Uterus (tissue), 4 donors: ENCODE data around the gene PIM1. TPM values are rescaled to one million over a fixed set of nuclear protein-coding genes. Genes with fewer than 3 reads are reported as not detected.
"Not testable (repeated sequence)": the region's sequence is repeated elsewhere in the genome, so short reads cannot be mapped to it uniquely, and the experiment has no call there.

Experiments used
- DNase-seq, 2 donors: peaks; one replicate each; pipeline ENCODE4 v3.0.0-alpha.2; 2019 to 2020
- H3K27ac ChIP-seq, 2 donors: fragments of 200-600 bp; sonication (generic); 1 replicate in 1 of 2; 2 replicates in 1 of 2; pipeline ENCODE4 v1.5.1; 2016 to 2018
- H3K27me3 ChIP-seq, 2 donors: fragments of 200-600 bp; sonication (generic); one replicate each; pipeline ENCODE4 v1.5.1; 2018 to 2019; ENCODE audit warnings: control low read depth in 1 of 2
- H3K36me3 ChIP-seq, 2 donors: fragments of 200-600 bp; sonication (generic); one replicate each; pipeline ENCODE4 v1.5.1; 2019; ENCODE audit warnings: control low read depth in 1 of 2
- H3K4me1 ChIP-seq, 2 donors: fragments of 200-600 bp; sonication (generic); one replicate each; pipeline ENCODE4 v1.5.1; 2018 to 2019; ENCODE audit warnings: control low read depth in 1 of 2
- H3K4me3 ChIP-seq, 2 donors: fragments of 200-600 bp; sonication (generic); 1 replicate in 1 of 2; 2 replicates in 1 of 2; pipeline ENCODE4 v1.5.1; 2018 to 2019; ENCODE audit warnings: mild to moderate bottlenecking in 1 of 2
- H3K9me3 ChIP-seq, 2 donors: fragments of 200-600 bp; sonication (generic); one replicate each; pipeline ENCODE4 v1.5.1; 2019; ENCODE audit warnings: control low read depth in 1 of 2
- POLR2A ChIP-seq, 2 donors: fragments of 450-650 bp; IDR thresholded peaks; one replicate each; pipeline ENCODE4 v1.6.1; 2016; ENCODE audit warnings: antibody characterized with exemption in 2 of 2, mild to moderate bottlenecking in 1 of 2, moderate library complexity in 1 of 2
- intact Hi-C: fragments of 100-400 bp; cut with DNase I; formaldehyde crosslinking; loops from one replicate; pipeline ENCODE4 v1.15.1; 2023; ENCODE audit warnings: low total_unique reads
- total RNA-seq, 4 donors: library from RNA; depleted of rRNA in 3 of 4; stranded (reverse); fragments of >200 nt in 3 of 4; gene quantifications; one replicate each; pipeline versions ENCODE4 v1.1.0 to v1.2.4, GENCODE V29; 2014 to 2023
- TF ChIP-seq, protein P1 (sequence below), 4 experiments: fragments of 200-600 bp in 2 of 4; fragments of 450-650 bp in 2 of 4; sonication (generic) in 2 of 4; IDR thresholded peaks; one replicate each; pipeline ENCODE4 v1.5.1; 2016 to 2019; ENCODE audit warnings: antibody characterized with exemption in 4 of 4, mild to moderate bottlenecking in 2 of 4, moderate library complexity in 1 of 4
- donor health status: DM: yes; HTN: yes; CAD: no.

The PIM1 gene
- total RNA-seq, 4 donors from 2014 or later, result 2.0 to 44.5 (median 28.8) TPM

GRCh38 chr6:37187321-37188022 lies 17.5 kb downstream of the PIM1 start:
- TF ChIP-seq, protein P1, sequence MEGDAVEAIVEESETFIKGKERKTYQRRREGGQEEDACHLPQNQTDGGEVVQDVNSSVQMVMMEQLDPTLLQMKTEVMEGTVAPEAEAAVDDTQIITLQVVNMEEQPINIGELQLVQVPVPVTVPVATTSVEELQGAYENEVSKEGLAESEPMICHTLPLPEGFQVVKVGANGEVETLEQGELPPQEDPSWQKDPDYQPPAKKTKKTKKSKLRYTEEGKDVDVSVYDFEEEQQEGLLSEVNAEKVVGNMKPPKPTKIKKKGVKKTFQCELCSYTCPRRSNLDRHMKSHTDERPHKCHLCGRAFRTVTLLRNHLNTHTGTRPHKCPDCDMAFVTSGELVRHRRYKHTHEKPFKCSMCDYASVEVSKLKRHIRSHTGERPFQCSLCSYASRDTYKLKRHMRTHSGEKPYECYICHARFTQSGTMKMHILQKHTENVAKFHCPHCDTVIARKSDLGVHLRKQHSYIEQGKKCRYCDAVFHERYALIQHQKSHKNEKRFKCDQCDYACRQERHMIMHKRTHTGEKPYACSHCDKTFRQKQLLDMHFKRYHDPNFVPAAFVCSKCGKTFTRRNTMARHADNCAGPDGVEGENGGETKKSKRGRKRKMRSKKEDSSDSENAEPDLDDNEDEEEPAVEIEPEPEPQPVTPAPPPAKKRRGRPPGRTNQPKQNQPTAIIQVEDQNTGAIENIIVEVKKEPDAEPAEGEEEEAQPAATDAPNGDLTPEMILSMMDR (IDR thresholded peaks at IDR 0.05), result no peak
- TF ChIP-seq POLR2A (IDR thresholded peaks at IDR 0.05), result no peak
- intact Hi-C loops, result no loop called here
- Histone ChIP-seq H3K36me3 (no peaks in the 10 kb centered on the region), H3K27ac (no peak overlapping the region), H3K4me3 (no peak overlapping the region), H3K9me3 (no peaks in the 10 kb centered on the region), H3K27me3 (no peaks in the 10 kb centered on the region), H3K4me1 (no peaks in the 10 kb centered on the region)
- DNase-seq, result no peak

- no peak for DNase-seq
- no peak for TF ChIP-seq POLR2A (IDR thresholded peaks at IDR 0.05)
- TF ChIP-seq, protein P1 (IDR thresholded peaks at IDR 0.05), result no peak
- no peaks in the 10 kb centered on the region for H3K27me3 ChIP-seq
- no peaks in the 10 kb centered on the region for H3K9me3 ChIP-seq
- no peaks in the 10 kb centered on the region for H3K36me3 ChIP-seq
- no peak overlapping the region for H3K27ac ChIP-seq
- intact Hi-C loops, result no loop called here
- no peak overlapping the region for H3K4me3 ChIP-seq
- H3K4me1 ChIP-seq, result no peaks in the 10 kb centered on the region
Observed at GRCh38 chr6:37188962-37189510, 19.1 kb downstream of the PIM1 start.

DNA sequence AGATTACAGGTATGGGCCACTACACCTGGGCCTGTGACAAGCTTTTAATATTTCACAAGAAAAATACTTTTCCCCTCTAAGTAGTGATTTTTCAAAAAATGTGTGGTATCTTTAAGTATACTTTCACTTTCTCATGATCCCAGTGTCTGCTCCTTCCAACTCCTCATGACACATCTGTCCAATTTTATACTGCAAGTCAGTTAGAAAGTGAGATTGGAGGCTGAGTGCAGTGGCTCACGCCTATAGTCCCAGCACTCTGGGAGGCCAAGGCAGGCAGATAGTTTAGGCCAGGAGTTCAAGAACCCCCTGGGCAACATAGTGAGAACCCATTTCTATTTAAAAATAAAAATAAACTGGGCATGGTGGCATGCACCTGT lies 20.2 kb downstream of the PIM1 start:
- Histone ChIP-seq H3K27me3 (no peaks in the 10 kb centered on the region), H3K9me3 (no peaks in the 10 kb centered on the region), H3K4me3 (no peak overlapping the region), H3K4me1 (no peaks in the 10 kb centered on the region), H3K36me3 (no peaks in the 10 kb centered on the region), H3K27ac (no peak overlapping the region)
- no peak for DNase-seq
- intact Hi-C loops, result no loop called here
- TF ChIP-seq POLR2A (IDR thresholded peaks at IDR 0.05), result no peak
- TF ChIP-seq, protein P1 (IDR thresholded peaks at IDR 0.05), result no peak

DNA sequence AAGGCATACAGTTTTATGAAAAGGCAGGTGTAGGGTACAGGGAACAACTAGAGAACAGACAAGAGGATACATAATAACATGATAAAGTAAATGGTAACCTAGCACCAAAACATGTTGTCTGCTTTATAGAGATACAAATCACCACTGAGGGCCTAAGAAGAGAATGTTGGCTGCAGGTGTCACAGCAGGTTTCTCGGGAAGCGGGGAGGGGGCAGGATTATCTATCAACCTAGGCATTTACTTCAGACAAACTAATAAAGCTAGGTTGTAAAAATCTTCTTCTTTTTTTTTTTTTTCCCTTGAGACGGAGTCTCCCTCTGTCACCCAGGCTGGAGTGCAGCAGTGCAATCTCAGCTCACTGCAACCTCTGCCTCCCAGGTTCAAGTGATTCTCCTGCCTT lies 22.7 kb downstream of the PIM1 start:
- Histone ChIP-seq H3K36me3 (no peaks in the 10 kb centered on the region), H3K27me3 (no peaks in the 10 kb centered on the region), H3K4me1 (no peaks in the 10 kb centered on the region), H3K4me3 (no peak overlapping the region), H3K9me3 (no peaks in the 10 kb centered on the region), H3K27ac (peak overlapping the region in 1 of 2 donors; percentile 56)
- no peak for DNase-seq
- intact Hi-C loops, result no loop called here
- TF ChIP-seq, protein P1 (IDR thresholded peaks at IDR 0.05), result no peak
- TF ChIP-seq POLR2A (IDR thresholded peaks at IDR 0.05), result no peak

- H3K27me3 ChIP-seq, DNase-seq, H3K9me3 ChIP-seq, H3K27ac ChIP-seq, H3K36me3 ChIP-seq, H3K4me1 ChIP-seq, intact Hi-C loops, H3K4me3 ChIP-seq: not testable (repeated sequence)
Observed at GRCh38 chr6:37194886-37195285, 24.9 kb downstream of the PIM1 start.

- H3K4me3 ChIP-seq, H3K27me3 ChIP-seq, H3K4me1 ChIP-seq, H3K9me3 ChIP-seq, DNase-seq, H3K27ac ChIP-seq, intact Hi-C loops, H3K36me3 ChIP-seq: not testable (repeated sequence)
Observed at GRCh38 chr6:37196451-37196850, 26.5 kb downstream of the PIM1 start.
